ENCODE measurements around the gene ZAP70.

- no peak for TF ChIP-seq POLR2A (IDR thresholded peaks at IDR 0.05)
- TF ChIP-seq, protein P1, sequence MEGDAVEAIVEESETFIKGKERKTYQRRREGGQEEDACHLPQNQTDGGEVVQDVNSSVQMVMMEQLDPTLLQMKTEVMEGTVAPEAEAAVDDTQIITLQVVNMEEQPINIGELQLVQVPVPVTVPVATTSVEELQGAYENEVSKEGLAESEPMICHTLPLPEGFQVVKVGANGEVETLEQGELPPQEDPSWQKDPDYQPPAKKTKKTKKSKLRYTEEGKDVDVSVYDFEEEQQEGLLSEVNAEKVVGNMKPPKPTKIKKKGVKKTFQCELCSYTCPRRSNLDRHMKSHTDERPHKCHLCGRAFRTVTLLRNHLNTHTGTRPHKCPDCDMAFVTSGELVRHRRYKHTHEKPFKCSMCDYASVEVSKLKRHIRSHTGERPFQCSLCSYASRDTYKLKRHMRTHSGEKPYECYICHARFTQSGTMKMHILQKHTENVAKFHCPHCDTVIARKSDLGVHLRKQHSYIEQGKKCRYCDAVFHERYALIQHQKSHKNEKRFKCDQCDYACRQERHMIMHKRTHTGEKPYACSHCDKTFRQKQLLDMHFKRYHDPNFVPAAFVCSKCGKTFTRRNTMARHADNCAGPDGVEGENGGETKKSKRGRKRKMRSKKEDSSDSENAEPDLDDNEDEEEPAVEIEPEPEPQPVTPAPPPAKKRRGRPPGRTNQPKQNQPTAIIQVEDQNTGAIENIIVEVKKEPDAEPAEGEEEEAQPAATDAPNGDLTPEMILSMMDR (IDR thresholded peaks at IDR 0.05), result no peak
These were observed 10.0 kb downstream of the ZAP70 start for GRCh38 chr2:97723156-97724072.

Data from transverse colon (tissue), 3 donors.